Activated CD4-positive, CD25-positive, alpha-beta regulatory T cell treated with anti-CD3 and anti-CD28 coated beads, Interleukin-2, amount 50 U/mL, for 16 hours (primary cell): ENCODE measurements around the gene CRTC1.
"Not testable (repeated sequence)": the region's sequence is repeated elsewhere in the genome, so short reads cannot be mapped to it uniquely, and the experiment has no call there.

Experiments used
- DNase-seq: peaks from one replicate; pipeline ENCODE4 v3.0.0-alpha.2; 2020; ENCODE audit warnings: low read depth, low spot score

The CRTC1 gene

DNA sequence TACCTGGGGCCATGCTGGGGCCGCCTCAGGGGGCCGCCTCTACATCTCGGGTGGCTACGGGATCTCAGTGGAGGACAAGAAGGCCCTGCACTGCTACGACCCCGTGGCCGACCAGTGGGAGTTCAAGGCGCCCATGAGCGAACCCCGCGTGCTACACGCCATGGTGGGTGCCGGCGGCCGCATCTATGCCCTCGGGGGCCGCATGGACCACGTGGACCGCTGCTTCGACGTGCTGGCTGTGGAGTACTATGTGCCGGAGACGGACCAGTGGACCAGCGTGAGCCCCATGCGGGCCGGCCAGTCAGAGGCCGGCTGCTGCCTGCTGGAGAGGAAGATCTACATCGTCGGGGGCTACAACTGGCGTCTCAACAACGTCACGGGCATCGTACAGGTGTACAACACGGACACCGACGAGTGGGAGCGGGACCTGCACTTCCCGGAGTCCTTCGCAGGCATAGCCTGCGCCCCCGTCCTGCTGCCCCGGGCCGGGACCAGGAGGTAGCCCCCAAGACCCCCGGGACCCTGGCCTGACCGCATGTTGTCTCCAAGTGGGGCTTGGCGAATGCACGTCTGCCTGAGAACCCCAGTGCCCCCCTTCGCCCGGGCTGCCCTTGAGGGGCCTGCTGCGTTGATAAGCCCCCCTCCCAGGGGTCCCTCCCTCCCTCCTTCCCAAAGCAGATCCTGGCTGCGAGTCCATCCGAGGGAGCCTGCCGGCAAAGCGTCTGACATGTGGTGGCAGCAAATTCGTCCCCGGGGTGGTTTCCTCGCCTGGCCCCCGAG, 14.5 kb upstream of the CRTC1 start:
- no peak for DNase-seq

DNA sequence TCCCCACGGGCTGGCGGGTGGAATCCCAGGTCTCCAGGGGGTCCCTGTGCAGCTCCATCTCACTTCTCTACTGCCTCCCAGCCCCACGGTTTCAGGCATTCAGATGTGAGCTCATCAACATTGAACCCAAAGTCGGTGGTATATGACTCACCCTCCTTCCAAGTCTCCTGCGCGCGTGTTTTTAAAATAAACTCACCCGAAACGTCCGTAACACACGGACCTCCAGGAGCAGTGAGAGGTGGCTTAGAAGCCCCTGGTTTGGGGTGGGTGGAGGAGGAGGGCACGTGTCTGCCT, 14.0 kb upstream of the CRTC1 start:
- no peak for DNase-seq

GRCh38 chr19:18669883-18670282, 13.6 kb upstream of the CRTC1 start:
- DNase-seq: no peak

GRCh38 chr19:18670312-18670711, 13.2 kb upstream of the CRTC1 start:
- no peak for DNase-seq

GRCh38 chr19:18671303-18672043, 12.0 kb upstream of the CRTC1 start:
- no peak for DNase-seq

- no peak for DNase-seq
Measured at GRCh38 chr19:18672044-18672451, 11.4 kb upstream of the CRTC1 start.

- no peak for DNase-seq
Measured at GRCh38 chr19:18672606-18673337, 10.7 kb upstream of the CRTC1 start.

GRCh38 chr19:18674616-18675015, 8.9 kb upstream of the CRTC1 start:
- no peak for DNase-seq

GRCh38 chr19:18675779-18676178, 7.7 kb upstream of the CRTC1 start:
- DNase-seq: no peak

GRCh38 chr19:18676692-18677091, 6.8 kb upstream of the CRTC1 start:
- DNase-seq: no peak

GRCh38 chr19:18677156-18677555, 6.3 kb upstream of the CRTC1 start:
- no peak for DNase-seq

DNA sequence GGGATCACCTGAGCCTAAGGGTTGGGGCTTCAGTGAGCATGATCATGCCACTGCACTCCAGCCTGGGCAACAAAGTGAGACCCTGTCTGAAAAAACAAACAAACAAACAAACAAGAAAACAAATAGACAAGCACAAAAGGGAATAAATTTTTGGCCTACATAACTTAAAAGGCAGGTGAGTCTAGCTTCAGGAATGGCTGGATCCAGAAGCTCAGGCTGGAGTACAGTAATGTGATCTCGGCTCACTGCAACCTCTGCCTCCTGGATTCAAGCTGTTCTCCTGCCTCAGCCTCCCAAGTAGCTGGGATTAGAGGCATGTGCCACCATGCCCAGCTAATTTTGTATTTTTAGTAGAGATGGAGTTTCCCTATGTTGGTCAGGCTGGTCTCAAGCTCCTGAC, 3.3 kb upstream of the CRTC1 start:
- not testable (repeated sequence) for DNase-seq

DNA sequence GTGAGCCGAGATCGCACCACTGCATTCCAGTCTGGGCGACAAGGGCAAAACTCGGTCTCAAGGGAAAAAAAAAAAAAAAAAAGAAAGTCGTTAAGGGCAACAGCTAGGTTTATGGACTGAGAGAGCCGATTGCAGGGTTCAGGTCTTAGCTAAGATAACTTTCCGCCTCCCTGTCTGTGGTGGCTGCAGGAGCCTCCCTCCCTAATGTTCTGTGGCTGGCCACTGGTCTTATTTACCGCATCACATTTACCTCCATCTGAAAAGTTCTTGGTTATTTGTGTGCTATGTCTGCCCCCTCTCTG, 722 bp upstream of the CRTC1 start:
- no peak for DNase-seq

- DNase-seq: no peak
Measured at GRCh38 chr19:18683958-18684641, 620 bp downstream of the CRTC1 start.

- DNase-seq: no peak
Measured at GRCh38 chr19:18684642-18684993, 1.1 kb downstream of the CRTC1 start.

GRCh38 chr19:18685597-18686190, 2.2 kb downstream of the CRTC1 start:
- no peak for DNase-seq

GRCh38 chr19:18687740-18688465, 4.4 kb downstream of the CRTC1 start:
- DNase-seq: no peak

GRCh38 chr19:18696023-18696422, 12.5 kb downstream of the CRTC1 start:
- no peak for DNase-seq

DNA sequence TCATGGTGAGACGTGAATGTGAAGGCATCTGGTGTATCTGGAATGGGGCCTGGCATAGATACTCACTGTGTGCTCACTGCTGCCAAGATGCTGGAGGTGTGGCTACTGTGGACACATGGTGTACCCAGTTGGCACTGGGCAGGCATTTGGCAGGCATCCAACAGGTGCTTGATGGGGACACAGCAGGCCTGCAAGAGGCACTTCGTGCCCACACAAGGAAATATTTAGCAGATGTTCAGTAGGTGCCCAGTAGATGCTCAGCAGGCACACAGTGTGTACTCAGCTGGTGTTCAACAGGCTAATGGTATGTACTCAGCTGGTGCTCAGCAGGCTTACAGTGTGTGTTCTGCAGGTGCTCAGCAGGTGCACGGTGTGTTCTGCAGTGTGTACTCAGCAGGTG, 14.2 kb downstream of the CRTC1 start:
- DNase-seq: no peak

GRCh38 chr19:18698321-18699167, 15.1 kb downstream of the CRTC1 start:
- no peak for DNase-seq
